ENCODE results near the gene CRACDL.

CRACDL gene

GRCh38 chr2:98875746-98876145 is 60.3 kb downstream of the CRACDL start:
- Histone ChIP-seq H2AFZ (ENCODE audit: insufficient read depth, low read length, poor library complexity) (no peak overlapping the region), H2BK12ac (ENCODE audit: low read length) (no peak overlapping the region), H3K4me1 (ENCODE audit: control insufficient read depth in 1 of 2, insufficient read depth in 2 of 2, low read length in 2 of 2) (no peaks in the 10 kb centered on the region), H3K79me1 (ENCODE audit: low read length) (no peaks in the 10 kb centered on the region), H2BK120ac (ENCODE audit: insufficient read depth, low read length, poor library complexity) (no peak overlapping the region), H3K27me3 (ENCODE audit: insufficient read depth, low read length) (no peaks in the 10 kb centered on the region), H3K4me2 (ENCODE audit: low read length) (no peak overlapping the region), H4K8ac (ENCODE audit: low read depth, low read length) (no peak overlapping the region), H3K9ac (ENCODE audit: low read length) (no peak overlapping the region), H2BK5ac (ENCODE audit: low read depth, low read length, poor library complexity) (no peak overlapping the region), H4K91ac (ENCODE audit: low read depth, low read length) (no peak overlapping the region), H3K4me3 (ENCODE audit: low read depth, low read length) (no peak overlapping the region), H3K14ac (ENCODE audit: low read length) (no peak overlapping the region), H2AK5ac (ENCODE audit: low read length) (no peak overlapping the region), H3K79me2 (ENCODE audit: control insufficient read depth, insufficient read depth, low read length, poor library complexity) (no peaks in the 10 kb centered on the region), H3K9me3 (ENCODE audit: insufficient read depth, low read depth, low read length) (peaks cover 2% of the 10 kb centered on the region), H3K18ac (ENCODE audit: low read length) (no peak overlapping the region), H3K4ac (ENCODE audit: low read depth, low read length) (no peak overlapping the region), H4K12ac (ENCODE audit: low read depth, low read length) (no peak overlapping the region), H3K36me3 (ENCODE audit: control insufficient read depth in 1 of 2, insufficient read depth in 2 of 2, low read length in 2 of 2) (no peaks in the 10 kb centered on the region), H3K23ac (ENCODE audit: low read length) (no peak overlapping the region), H3K27ac (ENCODE audit: low read depth, low read length) (no peak overlapping the region)
- WGBS (ENCODE audit: extremely low coverage, insufficient coverage, insufficient read length): no CpG with 5 or more reads among the region's 4 CpGs
- no peak for DNase-seq

GRCh38 chr2:98875081-98875728 is 60.8 kb downstream of the CRACDL start:
- Histone ChIP-seq H3K4me2 (ENCODE audit: low read length) (no peak overlapping the region), H3K27me3 (ENCODE audit: insufficient read depth, low read length) (no peaks in the 10 kb centered on the region), H3K27ac (ENCODE audit: low read depth, low read length) (no peak overlapping the region), H4K8ac (ENCODE audit: low read depth, low read length) (no peak overlapping the region), H3K36me3 (ENCODE audit: control insufficient read depth in 1 of 2, insufficient read depth in 2 of 2, low read length in 2 of 2) (no peaks in the 10 kb centered on the region), H3K79me2 (ENCODE audit: control insufficient read depth, insufficient read depth, low read length, poor library complexity) (no peaks in the 10 kb centered on the region), H3K4ac (ENCODE audit: low read depth, low read length) (no peak overlapping the region), H3K9me3 (ENCODE audit: insufficient read depth, low read depth, low read length) (peaks cover 4% of the 10 kb centered on the region), H2AK5ac (ENCODE audit: low read length) (no peak overlapping the region), H3K4me1 (ENCODE audit: control insufficient read depth in 1 of 2, insufficient read depth in 2 of 2, low read length in 2 of 2) (no peaks in the 10 kb centered on the region), H3K14ac (ENCODE audit: low read length) (no peak overlapping the region), H2BK5ac (ENCODE audit: low read depth, low read length, poor library complexity) (no peak overlapping the region), H4K91ac (ENCODE audit: low read depth, low read length) (no peak overlapping the region), H3K4me3 (ENCODE audit: low read depth, low read length) (no peak overlapping the region), H2AFZ (ENCODE audit: insufficient read depth, low read length, poor library complexity) (no peak overlapping the region), H3K18ac (ENCODE audit: low read length) (no peak overlapping the region), H3K23ac (ENCODE audit: low read length) (no peak overlapping the region), H2BK120ac (ENCODE audit: insufficient read depth, low read length, poor library complexity) (no peak overlapping the region), H3K79me1 (ENCODE audit: low read length) (no peaks in the 10 kb centered on the region), H3K9ac (ENCODE audit: low read length) (no peak overlapping the region), H2BK12ac (ENCODE audit: low read length) (no peak overlapping the region), H4K12ac (ENCODE audit: low read depth, low read length) (no peak overlapping the region)
- peak; percentile 49 to 54 for DNase-seq
- WGBS (ENCODE audit: extremely low coverage, insufficient coverage, insufficient read length): no CpG with 5 or more reads among the region's 14 CpGs

GRCh38 chr2:98874186-98874689 is 61.8 kb downstream of the CRACDL start:
- Histone ChIP-seq H3K4me1 (ENCODE audit: control insufficient read depth in 1 of 2, insufficient read depth in 2 of 2, low read length in 2 of 2) (no peaks in the 10 kb centered on the region), H3K4me2 (ENCODE audit: low read length) (no peak overlapping the region)

GRCh38 chr2:98872526-98872925 is 63.5 kb downstream of the CRACDL start:
- no peak overlapping the region for H3K4me3 ChIP-seq (ENCODE audit: low read depth, low read length)
- no peak overlapping the region for H2AFZ ChIP-seq (ENCODE audit: insufficient read depth, low read length, poor library complexity)
- no peaks in the 10 kb centered on the region for H3K79me2 ChIP-seq (ENCODE audit: control insufficient read depth, insufficient read depth, low read length, poor library complexity)
- no peaks in the 10 kb centered on the region for H3K36me3 ChIP-seq (ENCODE audit: control insufficient read depth in 1 of 2, insufficient read depth in 2 of 2, low read length in 2 of 2)
- no peak overlapping the region for H3K23ac ChIP-seq (ENCODE audit: low read length)
- H3K9ac ChIP-seq (ENCODE audit: low read length): no peak overlapping the region
- no peak overlapping the region for H4K8ac ChIP-seq (ENCODE audit: low read depth, low read length)
- peak; percentile 46 to 78 for DNase-seq
- H3K4me2 ChIP-seq (ENCODE audit: low read length): no peak overlapping the region
- no peak overlapping the region for H3K27ac ChIP-seq (ENCODE audit: low read depth, low read length)
- no peak overlapping the region for H2BK12ac ChIP-seq (ENCODE audit: low read length)
- no peak overlapping the region for H2BK120ac ChIP-seq (ENCODE audit: insufficient read depth, low read length, poor library complexity)
- WGBS (ENCODE audit: extremely low coverage, insufficient coverage, insufficient read length): no CpG with 5 or more reads among the region's 10 CpGs
- H3K4ac ChIP-seq (ENCODE audit: low read depth, low read length): no peak overlapping the region
- no peaks in the 10 kb centered on the region for H3K4me1 ChIP-seq (ENCODE audit: control insufficient read depth in 1 of 2, insufficient read depth in 2 of 2, low read length in 2 of 2)
- no peaks in the 10 kb centered on the region for H3K27me3 ChIP-seq (ENCODE audit: insufficient read depth, low read length)
- no peak overlapping the region for H2AK5ac ChIP-seq (ENCODE audit: low read length)
- no peak overlapping the region for H2BK5ac ChIP-seq (ENCODE audit: low read depth, low read length, poor library complexity)
- H4K12ac ChIP-seq (ENCODE audit: low read depth, low read length): no peak overlapping the region
- H3K14ac ChIP-seq (ENCODE audit: low read length): no peak overlapping the region
- no peak overlapping the region for H3K18ac ChIP-seq (ENCODE audit: low read length)
- H3K79me1 ChIP-seq (ENCODE audit: low read length): no peaks in the 10 kb centered on the region
- peaks cover 4% of the 10 kb centered on the region for H3K9me3 ChIP-seq (ENCODE audit: insufficient read depth, low read depth, low read length)
- no peak overlapping the region for H4K91ac ChIP-seq (ENCODE audit: low read depth, low read length)

More at GRCh38 chr2:98874186-98874689, 61.8 kb downstream of the CRACDL start:
- H3K9ac ChIP-seq (ENCODE audit: low read length): no peak overlapping the region
- no peak overlapping the region for H4K91ac ChIP-seq (ENCODE audit: low read depth, low read length)
- H2BK120ac ChIP-seq (ENCODE audit: insufficient read depth, low read length, poor library complexity): no peak overlapping the region
- H3K79me1 ChIP-seq (ENCODE audit: low read length): no peaks in the 10 kb centered on the region
- no peak overlapping the region for H2BK12ac ChIP-seq (ENCODE audit: low read length)
- no peaks in the 10 kb centered on the region for H3K79me2 ChIP-seq (ENCODE audit: control insufficient read depth, insufficient read depth, low read length, poor library complexity)
- no peak overlapping the region for H2AK5ac ChIP-seq (ENCODE audit: low read length)
- DNase-seq: no peak
- peaks cover 4% of the 10 kb centered on the region for H3K9me3 ChIP-seq (ENCODE audit: insufficient read depth, low read depth, low read length)
- no peak overlapping the region for H3K27ac ChIP-seq (ENCODE audit: low read depth, low read length)
- H3K18ac ChIP-seq (ENCODE audit: low read length): no peak overlapping the region
- H3K27me3 ChIP-seq (ENCODE audit: insufficient read depth, low read length): no peaks in the 10 kb centered on the region
- no peak overlapping the region for H4K8ac ChIP-seq (ENCODE audit: low read depth, low read length)
- no peak overlapping the region for H2AFZ ChIP-seq (ENCODE audit: insufficient read depth, low read length, poor library complexity)
- no peak overlapping the region for H3K4ac ChIP-seq (ENCODE audit: low read depth, low read length)
- H3K23ac ChIP-seq (ENCODE audit: low read length): no peak overlapping the region
- no peak overlapping the region for H3K14ac ChIP-seq (ENCODE audit: low read length)
- no peak overlapping the region for H3K4me3 ChIP-seq (ENCODE audit: low read depth, low read length)
- H2BK5ac ChIP-seq (ENCODE audit: low read depth, low read length, poor library complexity): no peak overlapping the region
- H3K36me3 ChIP-seq (ENCODE audit: control insufficient read depth in 1 of 2, insufficient read depth in 2 of 2, low read length in 2 of 2): no peaks in the 10 kb centered on the region
- no peak overlapping the region for H4K12ac ChIP-seq (ENCODE audit: low read depth, low read length)
- WGBS (ENCODE audit: extremely low coverage, insufficient coverage, insufficient read length): no CpG with 5 or more reads among the region's 11 CpGs
